ENCODE data around the gene ETS2. TPM values are rescaled to one million over a fixed set of nuclear protein-coding genes. Genes with fewer than 3 reads are reported as not detected.
"Not testable (repeated sequence)": the region's sequence is repeated elsewhere in the genome, so short reads cannot be mapped to it uniquely, and the experiment has no call there.

Gene ETS2
- total RNA-seq, 1 experiment from 2014 or later: 35.3 TPM

GRCh38 chr21:38825921-38826320, 20.2 kb downstream of the ETS2 start:
- Mint-ChIP-seq H3K36me3 (ENCODE audit: insufficient read depth in 1 of 3, low read depth in 3 of 3) (peaks cover 38 to 48% (median 42%) of the 10 kb centered on the region in 3 experiments), H3K27ac (no peak overlapping the region), H3K4me1 (peaks cover 0 to 2% of the 10 kb centered on the region in 2 experiments; a peak in 1 of 4 replicates), H3K27me3 (ENCODE audit: low read depth) (no peaks in the 10 kb centered on the region; the same call in 1 of the 2 replicates), H3K4me3 (no peak overlapping the region), H3K9me3 (peaks cover 0 to 3% of the 10 kb centered on the region in 2 experiments; a peak in 3 of 5 replicates)
- no peak overlapping the region for H3K4ac ChIP-seq (ENCODE audit: low read depth, low read length)
- no peaks in the 10 kb centered on the region for H3K79me1 ChIP-seq (ENCODE audit: insufficient read depth, low read depth, low read length, poor library complexity, severe bottlenecking)
- H2BK20ac ChIP-seq (ENCODE audit: low read depth, low read length, poor library complexity, severe bottlenecking): no peak overlapping the region
- no peak overlapping the region for H2BK120ac ChIP-seq (ENCODE audit: low read depth, low read length, poor library complexity, severe bottlenecking)
- no peak overlapping the region for H3K27ac ChIP-seq (ENCODE audit: insufficient read length, low read depth, low read length)
- no peak for DNase-seq
- H4K5ac ChIP-seq (ENCODE audit: insufficient read length, low read depth, low read length): no peak overlapping the region
- no peak overlapping the region for H2BK12ac ChIP-seq (ENCODE audit: insufficient read length, low read depth, low read length)
- H3K4me2 ChIP-seq (ENCODE audit: insufficient read depth, insufficient read length, low read length): no peak overlapping the region
- no peak overlapping the region for H4K8ac ChIP-seq (replicated peaks; ENCODE audit: insufficient read length, low read depth, low read length)
- TF ChIP-seq CTCF (conservative IDR thresholded peaks at IDR 0.05): no peak
- no peaks in the 10 kb centered on the region for H3K23me2 ChIP-seq (ENCODE audit: insufficient read length, low read depth, low read length, poor library complexity, severe bottlenecking)
- WGBS (ENCODE audit: extremely low coverage, insufficient read length, low lambda C conversion rate): no CpG with 5 or more reads among the region's 2 CpGs
- H2BK15ac ChIP-seq (ENCODE audit: low read depth, low read length): no peak overlapping the region
- H3K56ac ChIP-seq (ENCODE audit: insufficient read length, low read depth, low read length): no peak overlapping the region
- H4K20me1 ChIP-seq (ENCODE audit: control insufficient read depth, insufficient read depth, insufficient read length): no peaks in the 10 kb centered on the region
- no peak overlapping the region for H2AK5ac ChIP-seq (ENCODE audit: insufficient read length, low read length)
- H2AFZ ChIP-seq (ENCODE audit: low read length): no peak overlapping the region
- no peak overlapping the region for H3K14ac ChIP-seq (ENCODE audit: insufficient read depth, low read length)
- H2BK5ac ChIP-seq (ENCODE audit: insufficient read length, low read length): no peak overlapping the region
- no peak overlapping the region for H3K18ac ChIP-seq (ENCODE audit: insufficient read length, low read depth, low read length)
- no peak overlapping the region for H4K91ac ChIP-seq (ENCODE audit: insufficient read length, low read depth, low read length)
- H3K4me1 ChIP-seq (ENCODE audit: insufficient read depth, low read length): no peaks in the 10 kb centered on the region
- H3K23ac ChIP-seq (ENCODE audit: insufficient read length, low read depth, low read length): no peak overlapping the region
- H3K9me3 ChIP-seq (ENCODE audit: control insufficient read depth, low read depth, low read length): no peaks in the 10 kb centered on the region
- H3K79me2 ChIP-seq (ENCODE audit: insufficient read depth, low read length): no peaks in the 10 kb centered on the region
- H3T11ph ChIP-seq (ENCODE audit: low read length): no peak overlapping the region
- H3K9ac ChIP-seq (ENCODE audit: extremely low read depth, insufficient read length, low read length): no peak overlapping the region
- no peaks in the 10 kb centered on the region for H3K27me3 ChIP-seq (ENCODE audit: insufficient read depth, low read length)

GRCh38 chr21:38828111-38828510, 22.4 kb downstream of the ETS2 start:
- not testable (repeated sequence) for H2BK20ac ChIP-seq (ENCODE audit: low read depth, low read length, poor library complexity, severe bottlenecking); H2AK5ac ChIP-seq (ENCODE audit: insufficient read length, low read length); H3K27ac Mint-ChIP-seq; H3K4me1 ChIP-seq (ENCODE audit: insufficient read depth, low read length); H3K14ac ChIP-seq (ENCODE audit: insufficient read depth, low read length); H2BK15ac ChIP-seq (ENCODE audit: low read depth, low read length); H3K56ac ChIP-seq (ENCODE audit: insufficient read length, low read depth, low read length); H3K27me3 ChIP-seq (ENCODE audit: insufficient read depth, low read length); H3K79me2 ChIP-seq (ENCODE audit: insufficient read depth, low read length); H3K27ac ChIP-seq (ENCODE audit: insufficient read length, low read depth, low read length); H3K79me1 ChIP-seq (ENCODE audit: insufficient read depth, low read depth, low read length, poor library complexity, severe bottlenecking); H2BK5ac ChIP-seq (ENCODE audit: insufficient read length, low read length); H4K20me1 ChIP-seq (ENCODE audit: control insufficient read depth, insufficient read depth, insufficient read length); H3T11ph ChIP-seq (ENCODE audit: low read length); H2AFZ ChIP-seq (ENCODE audit: low read length); H3K23me2 ChIP-seq (ENCODE audit: insufficient read length, low read depth, low read length, poor library complexity, severe bottlenecking); H3K4me3 Mint-ChIP-seq; DNase-seq; H2BK12ac ChIP-seq (ENCODE audit: insufficient read length, low read depth, low read length); H3K9me3 ChIP-seq (ENCODE audit: control insufficient read depth, low read depth, low read length); H3K18ac ChIP-seq (ENCODE audit: insufficient read length, low read depth, low read length); H3K9ac ChIP-seq (ENCODE audit: extremely low read depth, insufficient read length, low read length); H3K23ac ChIP-seq (ENCODE audit: insufficient read length, low read depth, low read length); H3K9me3 Mint-ChIP-seq; H3K4ac ChIP-seq (ENCODE audit: low read depth, low read length); H2BK120ac ChIP-seq (ENCODE audit: low read depth, low read length, poor library complexity, severe bottlenecking); H3K4me2 ChIP-seq (ENCODE audit: insufficient read depth, insufficient read length, low read length); H4K91ac ChIP-seq (ENCODE audit: insufficient read length, low read depth, low read length); H4K5ac ChIP-seq (ENCODE audit: insufficient read length, low read depth, low read length); H4K8ac ChIP-seq (replicated peaks; ENCODE audit: insufficient read length, low read depth, low read length); H3K27me3 Mint-ChIP-seq (ENCODE audit: low read depth)
- peaks cover 19 to 26% (median 20%) of the 10 kb centered on the region in 3 experiments for H3K36me3 Mint-ChIP-seq (ENCODE audit: insufficient read depth in 1 of 3, low read depth in 3 of 3)
- WGBS (ENCODE audit: extremely low coverage, insufficient read length, low lambda C conversion rate): no CpG with 5 or more reads among the region's 7 CpGs
- peaks cover 7 to 12% of the 10 kb centered on the region in 2 experiments; a peak in 3 of 4 replicates for H3K4me1 Mint-ChIP-seq

All from H9 (cell line).